ENCODE measurements around the gene EXOC3.
A peak's percentile ranks its signal among the peaks of the same experiment; 100 is the strongest.
"Not testable (repeated sequence)": the region's sequence is repeated elsewhere in the genome, so short reads cannot be mapped to it uniquely, and the experiment has no call there.

EXOC3 gene

GRCh38 chr5:442335-443238 is at the start of gene EXOC3:
TSS of gene EXOC3 (plus strand) at chr5:443176. CDS start at chr5:446206, 3,030 bp downstream.
- DNase-seq, result peak; percentile 78

GRCh38 chr5:393846-394275 is 49.1 kb upstream of the EXOC3 start:
- no peak for DNase-seq

- no peak for DNase-seq
These were observed 48.3 kb upstream of the EXOC3 start for GRCh38 chr5:394671-395155.

- DNase-seq, result no peak
These were observed 47.6 kb upstream of the EXOC3 start for GRCh38 chr5:395156-395920.

- DNase-seq, result no peak
These were observed 47.0 kb upstream of the EXOC3 start for GRCh38 chr5:395921-396530.

GRCh38 chr5:396531-396961 is 46.4 kb upstream of the EXOC3 start:
- DNase-seq, result no peak

GRCh38 chr5:398141-398474 is 44.9 kb upstream of the EXOC3 start:
- DNase-seq, result not testable (repeated sequence)

- DNase-seq, result no peak
These were observed 44.3 kb upstream of the EXOC3 start for GRCh38 chr5:398475-399295.

GRCh38 chr5:399296-400281 is 43.4 kb upstream of the EXOC3 start:
- peak; percentile 63 for DNase-seq

- DNase-seq, result no peak
These were observed 42.5 kb upstream of the EXOC3 start for GRCh38 chr5:400282-401145.

- no peak for DNase-seq
These were observed 41.6 kb upstream of the EXOC3 start for GRCh38 chr5:401146-402034.

- not testable (repeated sequence) for DNase-seq
These were observed 40.8 kb upstream of the EXOC3 start for GRCh38 chr5:402219-402614.

GRCh38 chr5:402615-403359 is 40.2 kb upstream of the EXOC3 start:
- no peak for DNase-seq

GRCh38 chr5:403995-404394 is 39.0 kb upstream of the EXOC3 start:
- DNase-seq, result no peak

GRCh38 chr5:404666-405241 is 38.2 kb upstream of the EXOC3 start:
- DNase-seq, result no peak

GRCh38 chr5:405421-405820 is 37.6 kb upstream of the EXOC3 start:
- DNase-seq, result no peak

GRCh38 chr5:406041-406440 is 36.9 kb upstream of the EXOC3 start:
- DNase-seq, result no peak

GRCh38 chr5:407051-407450 is 35.9 kb upstream of the EXOC3 start:
- no peak for DNase-seq

Data from stimulated activated CD4-positive, alpha-beta T cell treated with anti-CD3 and anti-CD28 coated beads, Interleukin-4, amount 100 ng/mL, for 1 hour (primary cell).